ENCODE data around the gene LMNTD1. TPM values are rescaled to one million over a fixed set of nuclear protein-coding genes. Genes with fewer than 3 reads are reported as not detected.

LMNTD1 gene
- total RNA-seq, 1 donor: 1.3 TPM

Small RNAs within 50 kb of the gene (small RNA-seq; reads per million reads assigned to genes)
- not detected for gene TUBB4BP1
